HG03095 (cell line): ENCODE results near the gene TMEM272.
A peak's percentile ranks its signal among the peaks of the same experiment; 100 is the strongest.

Source experiments
- ATAC-seq: cut with Tn5 transposase; IDR thresholded peaks from one replicate; pipeline ENCODE4 v1.9.1; 2021; ENCODE audit warnings: moderate library complexity; ENCODE audit not compliant: unreplicated experiment

Gene TMEM272

GRCh38 chr13:51783428-51784094, 61.4 kb downstream of the TMEM272 start:
- no peak for ATAC-seq

GRCh38 chr13:51782026-51782710, 62.8 kb downstream of the TMEM272 start:
- no peak for ATAC-seq

DNA sequence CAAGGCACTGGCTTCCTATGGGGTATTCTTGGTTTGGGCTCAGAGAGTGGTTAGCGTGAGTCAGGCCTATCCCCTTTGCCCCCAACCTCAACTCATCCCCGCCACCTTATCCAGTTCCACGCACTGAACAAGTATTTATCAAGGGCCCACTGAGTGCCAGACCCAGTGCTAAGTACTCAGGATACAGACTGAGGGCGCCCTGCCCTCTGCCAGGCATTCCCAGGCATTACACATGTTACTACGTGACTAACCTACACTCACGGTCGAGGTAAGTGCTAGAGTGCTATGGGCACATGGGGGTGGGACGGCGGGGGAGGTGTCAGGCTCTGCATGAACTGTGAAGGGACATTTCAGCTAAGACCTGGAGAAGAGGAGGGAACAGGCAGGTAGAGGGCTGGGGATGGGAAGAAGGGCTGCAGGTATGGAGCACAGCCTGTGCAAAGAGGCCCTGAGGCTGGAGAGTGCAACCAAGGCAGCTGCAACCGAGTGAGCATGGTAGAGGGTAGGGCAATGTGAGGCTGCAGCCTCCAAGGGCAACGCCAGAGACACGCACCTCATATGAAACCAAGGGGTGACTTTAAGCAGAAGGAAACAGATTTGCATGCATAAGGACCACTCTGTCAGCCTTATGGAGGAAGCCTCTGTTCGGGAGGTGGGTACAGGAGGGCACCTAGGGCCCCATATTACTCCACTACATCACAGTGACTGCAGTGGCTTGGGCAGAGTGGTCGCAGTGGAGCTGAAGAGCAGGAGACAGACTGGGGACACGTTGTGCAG, 63.5 kb downstream of the TMEM272 start:
- ATAC-seq, result peak; percentile 72

- no peak for ATAC-seq
These were observed 64.9 kb downstream of the TMEM272 start for GRCh38 chr13:51780099-51780498.

DNA sequence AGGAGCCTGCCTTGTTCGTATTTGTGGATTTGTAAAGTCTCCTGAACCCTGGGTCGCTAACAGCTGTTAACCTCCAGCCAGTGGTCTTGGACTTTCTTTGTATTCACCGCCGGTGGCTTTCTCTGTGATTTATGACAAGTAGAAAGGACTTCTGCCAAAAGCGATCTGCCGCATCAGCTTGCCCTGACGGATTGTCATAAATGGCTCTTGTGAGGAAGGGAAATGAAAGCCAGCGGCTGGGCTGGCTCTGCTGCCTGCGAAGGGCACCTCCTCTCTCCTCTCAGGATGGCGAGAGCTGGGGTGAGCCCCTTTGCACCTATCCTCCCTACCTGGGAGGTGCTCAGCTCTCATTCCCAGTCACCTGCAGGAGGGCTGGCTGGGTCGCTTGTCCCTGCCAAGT, 66.6 kb downstream of the TMEM272 start:
- ATAC-seq, result no peak

DNA sequence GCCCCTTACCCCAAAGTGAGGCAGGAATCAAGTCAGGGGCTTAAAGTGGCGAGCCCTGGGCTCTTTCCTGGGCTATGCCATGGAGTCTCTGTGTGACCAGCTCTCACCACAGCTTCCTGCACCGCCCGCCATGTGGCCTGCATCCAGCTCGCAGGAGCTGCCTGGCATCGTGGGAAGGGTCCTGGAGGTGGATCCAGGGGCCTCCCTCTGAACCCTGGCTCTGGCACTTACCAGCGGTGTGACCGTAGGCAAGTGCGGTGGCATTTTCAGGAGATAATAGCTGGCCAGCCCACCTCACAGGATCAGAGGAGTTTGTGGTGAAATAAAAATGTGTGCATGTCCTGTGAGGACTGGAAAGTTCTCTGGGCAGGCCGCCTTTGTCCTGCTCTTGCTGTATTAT, 67.1 kb downstream of the TMEM272 start:
- ATAC-seq, result no peak

GRCh38 chr13:51776179-51776578, 68.8 kb downstream of the TMEM272 start:
- no peak for ATAC-seq

DNA sequence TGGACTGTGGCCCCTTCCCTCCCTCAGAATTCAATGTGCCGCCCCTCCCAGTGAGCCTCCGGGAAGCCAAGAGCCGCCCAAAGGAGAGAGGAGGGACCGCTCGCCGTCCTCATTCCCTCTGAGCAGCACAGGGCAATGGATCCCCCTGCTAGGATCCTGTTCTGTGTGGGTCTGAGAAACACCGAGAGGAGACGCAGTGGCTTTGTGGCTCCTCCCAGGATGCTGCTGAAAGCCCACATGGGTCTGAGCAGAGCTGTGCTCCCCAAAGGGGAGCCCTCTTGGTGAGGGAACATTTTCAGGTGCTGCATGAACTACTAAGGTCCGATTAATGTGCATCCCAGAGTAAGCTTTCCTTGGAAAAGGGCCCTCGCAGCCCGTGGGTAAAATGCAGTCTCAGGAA, 71.5 kb downstream of the TMEM272 start:
- no peak for ATAC-seq

DNA sequence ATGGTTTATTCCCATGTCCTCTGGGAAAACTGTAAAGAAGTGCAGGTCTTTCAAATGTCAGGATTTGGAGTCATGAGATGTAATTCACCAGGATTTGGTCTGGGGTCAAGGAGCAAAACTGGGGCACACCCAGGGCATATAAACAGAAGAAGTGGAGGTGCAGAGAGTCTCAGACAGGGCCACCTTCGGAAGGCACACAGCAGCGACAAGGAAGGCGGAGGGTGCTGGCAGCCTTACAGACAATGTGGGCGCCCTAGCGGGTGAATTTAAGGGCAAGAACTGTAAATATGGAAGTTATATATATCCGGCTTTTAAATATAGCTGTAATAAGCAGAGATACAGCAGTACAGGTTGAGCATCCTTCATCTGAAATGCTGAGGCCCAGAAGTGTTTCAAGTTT, 72.2 kb downstream of the TMEM272 start:
- ATAC-seq, result no peak

- ATAC-seq, result no peak
These were observed 72.9 kb downstream of the TMEM272 start for GRCh38 chr13:51772105-51772455.

GRCh38 chr13:51771418-51772104, 73.4 kb downstream of the TMEM272 start:
- no peak for ATAC-seq

DNA sequence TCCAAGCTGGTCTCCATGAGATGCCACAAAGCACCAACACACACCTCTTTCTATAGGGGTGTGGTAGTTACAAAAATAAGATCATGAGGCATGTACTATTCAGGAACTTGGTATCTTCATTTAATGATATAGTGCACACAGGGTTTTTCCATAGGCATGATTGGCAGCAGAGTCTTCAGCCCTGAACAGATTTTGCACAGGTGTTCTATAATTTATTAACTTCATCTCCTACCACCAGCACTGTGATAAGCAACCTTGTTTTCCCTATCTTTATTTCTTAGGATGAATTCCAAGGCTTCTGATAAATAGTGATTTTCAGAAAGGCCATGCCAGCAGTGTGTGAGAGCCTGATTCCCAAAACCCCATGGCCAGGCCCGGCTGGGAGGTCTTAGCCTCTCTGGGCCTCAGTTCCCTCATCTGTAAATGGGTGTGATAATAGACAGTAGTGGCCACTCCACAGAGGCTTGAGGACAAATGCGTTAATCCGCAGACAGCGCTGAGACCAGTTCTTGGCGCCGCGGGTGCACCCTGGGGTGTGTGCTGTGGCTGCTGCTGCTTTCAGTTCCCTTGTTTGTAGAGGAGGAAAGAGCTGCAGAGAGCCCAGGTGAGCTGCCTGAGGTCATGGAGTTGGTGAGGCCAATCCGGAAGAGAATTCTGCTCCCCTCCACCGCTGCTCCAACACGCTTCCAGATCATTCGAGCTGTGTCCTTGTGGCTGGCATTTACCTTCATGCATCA, 74.1 kb downstream of the TMEM272 start:
- ATAC-seq, result no peak

GRCh38 chr13:51770160-51770559, 74.8 kb downstream of the TMEM272 start:
- ATAC-seq, result no peak

DNA sequence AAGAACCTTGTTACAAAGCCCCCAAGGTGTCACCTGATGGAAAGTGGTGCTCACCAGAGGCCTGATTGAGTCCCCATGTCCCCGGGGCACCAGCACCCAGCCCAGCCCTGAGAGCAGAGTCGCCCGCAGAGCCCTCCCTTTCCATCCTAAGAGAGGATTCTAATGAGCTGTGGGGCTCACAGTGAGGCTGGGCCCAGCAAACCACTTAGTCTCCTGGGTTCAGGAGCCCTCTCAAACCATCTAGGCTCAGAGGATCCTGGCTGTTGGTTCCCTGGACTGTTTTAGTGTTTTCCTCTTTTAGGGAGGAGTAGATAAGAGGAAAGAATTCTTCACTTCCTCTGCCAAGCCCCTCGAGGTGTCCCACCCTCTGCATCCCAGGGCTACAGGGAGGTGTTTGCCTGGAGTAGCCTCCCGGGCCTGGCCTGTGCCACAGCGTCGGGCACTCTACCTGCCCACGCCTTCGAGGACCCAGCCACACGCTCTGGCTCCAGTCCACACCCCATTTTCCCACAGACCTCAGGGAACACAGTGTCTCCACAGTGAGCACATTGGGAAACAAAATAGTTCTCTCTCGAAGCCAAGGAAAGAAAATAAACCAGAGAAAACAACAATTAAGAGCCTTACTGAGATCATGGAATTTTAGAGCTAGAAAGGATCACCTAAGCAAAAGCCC, 75.4 kb downstream of the TMEM272 start:
- ATAC-seq, result no peak

GRCh38 chr13:51768976-51769375, 76.0 kb downstream of the TMEM272 start:
- ATAC-seq, result no peak

DNA sequence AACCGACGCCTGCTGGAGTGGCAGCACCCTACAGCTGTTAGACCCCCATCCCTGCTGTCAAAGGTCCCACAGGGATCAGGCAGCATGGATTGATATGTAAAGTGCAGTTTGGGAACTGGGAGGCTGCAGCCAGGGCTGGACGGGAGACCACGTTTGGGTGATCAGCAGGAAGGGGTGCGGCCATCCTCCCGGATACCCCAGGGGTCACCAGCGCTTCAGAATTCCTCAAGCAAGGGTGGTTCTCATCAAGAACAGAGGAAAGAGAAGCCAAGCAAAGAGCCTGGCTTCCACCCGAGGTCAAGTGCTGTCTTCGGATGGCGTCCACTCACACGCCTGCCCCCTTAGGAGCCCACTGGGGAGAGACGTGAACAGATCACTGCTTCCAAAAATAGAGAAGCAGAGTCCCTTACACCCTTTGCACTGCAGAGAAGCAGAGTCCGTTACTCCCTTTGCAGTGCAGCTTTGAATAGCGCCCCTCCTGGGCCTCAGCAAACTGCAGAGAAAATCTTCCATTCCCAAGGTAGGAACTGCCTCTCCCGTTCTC, 76.5 kb downstream of the TMEM272 start:
- ATAC-seq, result no peak

GRCh38 chr13:51767100-51767499, 77.9 kb downstream of the TMEM272 start:
- no peak for ATAC-seq

DNA sequence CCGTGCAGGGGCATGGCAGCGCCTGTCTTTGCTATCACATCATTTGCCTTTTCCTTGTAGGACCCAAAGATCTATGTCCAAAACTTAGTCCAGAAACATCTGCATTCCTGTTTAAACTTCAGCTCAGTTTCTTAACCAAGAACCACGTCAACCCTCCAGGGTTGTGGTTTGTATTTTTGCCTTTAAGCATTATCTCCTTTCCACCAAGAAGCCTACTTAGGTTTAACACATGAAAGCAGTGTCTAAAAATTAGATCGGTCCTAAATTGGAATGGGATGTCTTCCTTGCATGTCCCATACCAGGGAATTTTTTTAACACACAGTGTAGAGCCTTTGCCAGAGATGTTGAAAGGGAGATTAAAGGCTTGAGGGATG, 79.8 kb downstream of the TMEM272 start:
- ATAC-seq, result no peak

DNA sequence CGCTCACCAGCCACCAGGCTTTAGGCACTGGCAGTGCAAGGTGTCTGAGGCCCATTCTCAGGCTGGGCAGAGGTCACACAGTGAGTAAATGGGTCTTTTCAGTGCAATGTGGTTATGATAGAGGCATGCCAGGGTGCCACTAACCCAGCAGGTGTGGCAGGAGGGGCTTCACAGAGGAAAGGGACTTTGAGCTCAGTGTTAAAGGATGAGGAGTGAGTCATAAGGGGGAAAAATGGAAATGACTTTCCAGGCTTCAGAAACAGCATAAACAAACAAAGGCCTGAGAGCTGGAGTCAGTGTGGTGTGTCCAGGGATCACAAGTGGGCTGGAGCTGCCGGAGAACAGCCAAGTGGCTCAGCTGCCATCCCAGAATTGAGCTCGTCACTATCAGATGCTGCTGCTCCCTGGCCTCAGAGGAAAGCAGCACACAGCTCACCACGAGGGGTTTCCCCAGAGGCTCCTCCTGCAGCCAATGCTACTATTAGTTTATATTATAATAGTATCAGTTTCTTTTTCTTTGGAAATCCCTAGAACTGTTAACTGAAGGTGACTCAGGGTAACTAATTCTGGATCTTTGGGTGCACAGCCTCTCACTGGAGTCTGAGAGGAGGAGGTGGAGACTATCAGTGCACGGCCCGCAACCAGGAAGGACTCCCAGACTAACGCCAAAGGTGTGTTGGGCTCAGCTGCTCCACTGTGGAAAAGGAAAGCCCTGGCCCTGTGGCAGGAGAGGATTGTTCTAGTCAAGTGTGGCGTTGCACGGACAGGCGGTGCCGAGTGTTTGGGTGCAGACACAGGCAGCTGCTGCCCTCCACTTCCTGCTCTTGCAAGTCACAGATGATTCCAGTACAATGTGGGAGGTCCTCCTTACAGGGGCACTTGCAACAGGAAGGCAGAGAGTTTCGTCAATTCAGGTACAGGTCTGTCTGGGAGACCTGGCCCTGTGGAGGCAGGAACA, 80.5 kb downstream of the TMEM272 start:
- peak; percentile 87 for ATAC-seq
